ENCODE measurements around the gene OPN4.
A peak's percentile ranks its signal among the peaks of the same experiment; 100 is the strongest.

GRCh38 chr10:86644152-86644793, 10.1 kb upstream of the OPN4 start:
- TF ChIP-seq, protein P1, sequence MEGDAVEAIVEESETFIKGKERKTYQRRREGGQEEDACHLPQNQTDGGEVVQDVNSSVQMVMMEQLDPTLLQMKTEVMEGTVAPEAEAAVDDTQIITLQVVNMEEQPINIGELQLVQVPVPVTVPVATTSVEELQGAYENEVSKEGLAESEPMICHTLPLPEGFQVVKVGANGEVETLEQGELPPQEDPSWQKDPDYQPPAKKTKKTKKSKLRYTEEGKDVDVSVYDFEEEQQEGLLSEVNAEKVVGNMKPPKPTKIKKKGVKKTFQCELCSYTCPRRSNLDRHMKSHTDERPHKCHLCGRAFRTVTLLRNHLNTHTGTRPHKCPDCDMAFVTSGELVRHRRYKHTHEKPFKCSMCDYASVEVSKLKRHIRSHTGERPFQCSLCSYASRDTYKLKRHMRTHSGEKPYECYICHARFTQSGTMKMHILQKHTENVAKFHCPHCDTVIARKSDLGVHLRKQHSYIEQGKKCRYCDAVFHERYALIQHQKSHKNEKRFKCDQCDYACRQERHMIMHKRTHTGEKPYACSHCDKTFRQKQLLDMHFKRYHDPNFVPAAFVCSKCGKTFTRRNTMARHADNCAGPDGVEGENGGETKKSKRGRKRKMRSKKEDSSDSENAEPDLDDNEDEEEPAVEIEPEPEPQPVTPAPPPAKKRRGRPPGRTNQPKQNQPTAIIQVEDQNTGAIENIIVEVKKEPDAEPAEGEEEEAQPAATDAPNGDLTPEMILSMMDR (IDR thresholded peaks at IDR 0.05 in 2 of 3, conservative IDR thresholded peaks at IDR 0.05 in 1 of 3; ENCODE audit: insufficient read depth in 2 of 3, low read depth in 1 of 3, low read length in 3 of 3) = peak in 1 of 3 experiments; percentile 37; a peak in 1 of 6 replicates
- TF ChIP-seq DIDO1 (tag; IDR thresholded peaks at IDR 0.05; ENCODE audit: low read depth) (no peak), EHMT2 (IDR thresholded peaks at IDR 0.05) (no peak), NFIX (CRISPR knock-in tag; IDR thresholded peaks at IDR 0.05; ENCODE audit: low read depth) (no peak), PTRF (tag; IDR thresholded peaks at IDR 0.05) (no peak), MCM5 (IDR thresholded peaks at IDR 0.05; ENCODE audit: low read depth) (no peak), MAX (CRISPR knock-in tag; IDR thresholded peaks at IDR 0.05) (no peak)
